ENCODE measurements around the gene DAB1.

DAB1 gene

GRCh38 chr1:57311411-57311810 lies 112.4 kb downstream of the DAB1 start:
- TF ChIP-seq Cebpa-rat (IDR thresholded peaks at IDR 0.05) = no peak

GRCh38 chr1:57311006-57311405 lies 112.9 kb downstream of the DAB1 start:
- H3K27ac ChIP-seq = no peak overlapping the region

More at GRCh38 chr1:57311411-57311810, 112.4 kb downstream of the DAB1 start:
- Histone ChIP-seq H3K9ac (no peak overlapping the region), H3K36me3 (no peaks in the 10 kb centered on the region), H3K27ac (no peak overlapping the region), H3K9me3 (no peaks in the 10 kb centered on the region; the same call in 1 of the 2 replicates), H3K4me3 (no peak overlapping the region), H3K4me1 (peaks cover 46% of the 10 kb centered on the region), H3K4me2 (no peak overlapping the region), H4K20me1 (no peaks in the 10 kb centered on the region), H3K27me3 (no peaks in the 10 kb centered on the region)

GRCh38 chr1:57309630-57310029 lies 114.2 kb downstream of the DAB1 start:
- Histone ChIP-seq H3K9me3 (no peaks in the 10 kb centered on the region; the same call in 1 of the 2 replicates), H3K4me1 (peaks cover 64% of the 10 kb centered on the region), H3K27me3 (no peaks in the 10 kb centered on the region), H3K9ac (no peak overlapping the region), H3K4me3 (no peak overlapping the region), H3K36me3 (no peaks in the 10 kb centered on the region), H4K20me1 (no peaks in the 10 kb centered on the region), H3K27ac (peak overlapping the region; percentile 25), H3K4me2 (no peak overlapping the region)
- no peak for TF ChIP-seq Cebpa-rat (IDR thresholded peaks at IDR 0.05)

More at GRCh38 chr1:57311006-57311405, 112.9 kb downstream of the DAB1 start:
- no peaks in the 10 kb centered on the region for H4K20me1 ChIP-seq
- no peaks in the 10 kb centered on the region for H3K27me3 ChIP-seq
- no peak overlapping the region for H3K4me3 ChIP-seq
- TF ChIP-seq Cebpa-rat (IDR thresholded peaks at IDR 0.05) = no peak
- H3K36me3 ChIP-seq = no peaks in the 10 kb centered on the region
- H3K9me3 ChIP-seq = no peaks in the 10 kb centered on the region; the same call in 1 of the 2 replicates
- H3K4me2 ChIP-seq = no peak overlapping the region
- no peak overlapping the region for H3K9ac ChIP-seq
- H3K4me1 ChIP-seq = peaks cover 50% of the 10 kb centered on the region

- Histone ChIP-seq H3K4me2 (peak overlapping the region; percentile 91), H3K36me3 (no peaks in the 10 kb centered on the region), H4K20me1 (no peaks in the 10 kb centered on the region), H3K4me3 (peak overlapping the region; percentile 52), H3K27ac (peak overlapping the region; percentile 53), H3K27me3 (no peaks in the 10 kb centered on the region), H3K9ac (0 out of 2 replicates have a peak overlapping the region, but pooled peaks have one; percentile 17), H3K9me3 (no peaks in the 10 kb centered on the region; the same call in 1 of the 2 replicates), H3K4me1 (peaks cover 84% of the 10 kb centered on the region)
- no peak for TF ChIP-seq Cebpa-rat (IDR thresholded peaks at IDR 0.05)
Measured at GRCh38 chr1:57307392-57308170, 116.3 kb downstream of the DAB1 start.

GRCh38 chr1:57304591-57304990 lies 119.3 kb downstream of the DAB1 start:
- Histone ChIP-seq H3K27ac (no peak overlapping the region), H3K9me3 (no peaks in the 10 kb centered on the region; the same call in 1 of the 2 replicates), H3K27me3 (no peaks in the 10 kb centered on the region), H4K20me1 (no peaks in the 10 kb centered on the region), H3K36me3 (no peaks in the 10 kb centered on the region; the same call in 1 of the 2 replicates), H3K4me1 (peaks cover 86% of the 10 kb centered on the region), H3K4me3 (no peak overlapping the region), H3K4me2 (peak overlapping the region; percentile 91), H3K9ac (no peak overlapping the region)
- TF ChIP-seq Cebpa-rat (IDR thresholded peaks at IDR 0.05) = peak; percentile 68; the same call in 1 of the 2 replicates

- no peaks in the 10 kb centered on the region for H3K9me3 ChIP-seq
- no peaks in the 10 kb centered on the region; the same call in 1 of the 2 replicates for H3K36me3 ChIP-seq
- no peaks in the 10 kb centered on the region for H4K20me1 ChIP-seq
- peak overlapping the region; percentile 91; the same call in 1 of the 2 replicates for H3K4me2 ChIP-seq
- no peaks in the 10 kb centered on the region for H3K27me3 ChIP-seq
- H3K4me1 ChIP-seq = peaks cover 70% of the 10 kb centered on the region
- no peak overlapping the region for H3K4me3 ChIP-seq
- no peak overlapping the region for H3K9ac ChIP-seq
- no peak overlapping the region for H3K27ac ChIP-seq
- no peak for TF ChIP-seq Cebpa-rat (IDR thresholded peaks at IDR 0.05)
Measured at GRCh38 chr1:57302812-57303596, 120.9 kb downstream of the DAB1 start.

- no peak overlapping the region for H3K4me2 ChIP-seq
- H3K4me1 ChIP-seq = peaks cover 42% of the 10 kb centered on the region
- no peaks in the 10 kb centered on the region for H3K27me3 ChIP-seq
- no peak overlapping the region for H3K4me3 ChIP-seq
- TF ChIP-seq Cebpa-rat (IDR thresholded peaks at IDR 0.05) = no peak
- H3K27ac ChIP-seq = no peak overlapping the region
- H3K36me3 ChIP-seq = no peaks in the 10 kb centered on the region; the same call in 1 of the 2 replicates
- no peaks in the 10 kb centered on the region for H4K20me1 ChIP-seq
- no peak overlapping the region for H3K9ac ChIP-seq
- H3K9me3 ChIP-seq = no peaks in the 10 kb centered on the region
Measured at GRCh38 chr1:57300186-57300585, 123.7 kb downstream of the DAB1 start.

GRCh38 chr1:57296726-57297250 lies 127.1 kb downstream of the DAB1 start:
- H3K4me3 ChIP-seq = no peak overlapping the region
- H3K36me3 ChIP-seq = no peaks in the 10 kb centered on the region; the same call in 1 of the 2 replicates
- H3K4me2 ChIP-seq = no peak overlapping the region
- TF ChIP-seq Cebpa-rat (IDR thresholded peaks at IDR 0.05) = no peak
- H3K9ac ChIP-seq = no peak overlapping the region
- H3K4me1 ChIP-seq = peaks cover 9% of the 10 kb centered on the region
- no peaks in the 10 kb centered on the region for H3K27me3 ChIP-seq
- no peaks in the 10 kb centered on the region for H4K20me1 ChIP-seq
- H3K27ac ChIP-seq = no peak overlapping the region
- H3K9me3 ChIP-seq = no peaks in the 10 kb centered on the region

GRCh38 chr1:57295326-57295725 lies 128.5 kb downstream of the DAB1 start:
- no peak for TF ChIP-seq Cebpa-rat (IDR thresholded peaks at IDR 0.05)
- no peak overlapping the region for H3K4me3 ChIP-seq
- no peak overlapping the region for H3K4me2 ChIP-seq
- H4K20me1 ChIP-seq = no peaks in the 10 kb centered on the region
- H3K9ac ChIP-seq = no peak overlapping the region
- no peak overlapping the region for H3K27ac ChIP-seq
- H3K27me3 ChIP-seq = no peaks in the 10 kb centered on the region
- no peaks in the 10 kb centered on the region for H3K9me3 ChIP-seq
- no peaks in the 10 kb centered on the region for H3K4me1 ChIP-seq
- H3K36me3 ChIP-seq = 0 out of 2 replicates have a peak, but pooled peaks cover under 1% of the 10 kb centered on the region
